GM10266 (cell line): ENCODE results near the gene SPZ1.
"Not testable (repeated sequence)": the region's sequence is repeated elsewhere in the genome, so short reads cannot be mapped to it uniquely, and the experiment has no call there.

ENCODE experiments used
- DNase-seq: peaks from one replicate; pipeline ENCODE4 v3.0.0; 2012; ENCODE audit errors: extremely low spot score
- CTCF ChIP-seq: IDR thresholded peaks from 2 replicates; pipeline ENCODE4 v1.5.1; 2012; ENCODE audit warnings: mild to moderate bottlenecking, low read depth; ENCODE audit not compliant: control insufficient read depth, insufficient read depth; ENCODE audit errors: missing control alignments

SPZ1 gene

GRCh38 chr5:80284720-80285119, 35.1 kb upstream of the SPZ1 start:
- TF ChIP-seq CTCF, result no peak
- DNase-seq, result no peak

- no peak for TF ChIP-seq CTCF
- no peak for DNase-seq
Measured at GRCh38 chr5:80288177-80288576, 31.6 kb upstream of the SPZ1 start.

- no peak for TF ChIP-seq CTCF
- DNase-seq, result no peak
Measured at GRCh38 chr5:80289320-80289719, 30.5 kb upstream of the SPZ1 start.

GRCh38 chr5:80291761-80292160, 28.0 kb upstream of the SPZ1 start:
- DNase-seq, result no peak
- no peak for TF ChIP-seq CTCF

GRCh38 chr5:80296121-80296520, 23.7 kb upstream of the SPZ1 start:
- no peak for DNase-seq
- no peak for TF ChIP-seq CTCF

GRCh38 chr5:80299601-80300000, 20.2 kb upstream of the SPZ1 start:
- TF ChIP-seq CTCF, result no peak
- no peak for DNase-seq

GRCh38 chr5:80300125-80300524, 19.7 kb upstream of the SPZ1 start:
- TF ChIP-seq CTCF, result no peak
- no peak for DNase-seq

- not testable (repeated sequence) for DNase-seq
Measured at GRCh38 chr5:80300796-80301195, 19.0 kb upstream of the SPZ1 start.

GRCh38 chr5:80301342-80301741, 18.5 kb upstream of the SPZ1 start:
- DNase-seq, result not testable (repeated sequence)
